ENCODE measurements around the gene GPRIN3.
"Not testable (repeated sequence)": the region's sequence is repeated elsewhere in the genome, so short reads cannot be mapped to it uniquely, and the experiment has no call there.

The GPRIN3 gene

GRCh38 chr4:89216422-89216821 lies 91.2 kb downstream of the GPRIN3 start:
- DNase-seq (ENCODE audit: low read depth in 2 of 2) = no peak

GRCh38 chr4:89215736-89216135 lies 91.9 kb downstream of the GPRIN3 start:
- DNase-seq (ENCODE audit: low read depth in 2 of 2) = no peak

DNA sequence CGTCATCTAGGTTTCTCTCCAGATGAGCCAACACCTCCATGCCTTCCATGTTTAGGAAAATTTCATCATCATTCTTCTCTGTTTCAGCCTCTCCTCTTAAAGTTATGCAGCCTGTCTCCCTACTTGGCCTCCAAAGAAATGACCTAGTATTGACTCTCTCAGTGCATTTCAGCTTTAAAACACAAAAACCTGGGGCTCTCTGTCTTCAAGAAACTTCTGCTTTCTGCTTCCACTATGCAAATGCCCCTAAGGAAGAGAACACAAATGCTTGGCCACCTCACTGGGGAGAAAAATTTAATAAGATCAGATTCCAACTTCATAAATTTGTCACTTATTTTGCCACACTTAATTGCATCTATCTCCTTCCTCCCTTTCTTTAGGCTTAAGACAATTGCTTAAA lies 93.3 kb downstream of the GPRIN3 start:
- DNase-seq (ENCODE audit: low read depth in 2 of 2) = no peak

DNA sequence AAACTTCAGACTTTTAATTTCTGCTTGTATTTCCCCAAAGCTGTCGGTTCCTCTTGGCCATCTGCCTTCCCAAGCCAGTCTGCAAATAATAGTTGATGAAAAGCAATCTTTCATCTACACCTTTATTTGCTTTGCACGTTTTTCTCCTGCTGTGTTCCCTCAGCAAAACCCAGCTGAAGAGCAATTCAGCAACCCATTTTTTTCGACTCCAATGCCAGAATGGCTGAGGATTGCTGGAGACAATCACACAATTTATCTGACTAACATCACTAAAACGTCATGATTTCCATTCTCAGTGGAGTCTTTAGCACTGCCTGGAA lies 94.3 kb downstream of the GPRIN3 start:
- no peak for DNase-seq (ENCODE audit: low read depth in 2 of 2)

DNA sequence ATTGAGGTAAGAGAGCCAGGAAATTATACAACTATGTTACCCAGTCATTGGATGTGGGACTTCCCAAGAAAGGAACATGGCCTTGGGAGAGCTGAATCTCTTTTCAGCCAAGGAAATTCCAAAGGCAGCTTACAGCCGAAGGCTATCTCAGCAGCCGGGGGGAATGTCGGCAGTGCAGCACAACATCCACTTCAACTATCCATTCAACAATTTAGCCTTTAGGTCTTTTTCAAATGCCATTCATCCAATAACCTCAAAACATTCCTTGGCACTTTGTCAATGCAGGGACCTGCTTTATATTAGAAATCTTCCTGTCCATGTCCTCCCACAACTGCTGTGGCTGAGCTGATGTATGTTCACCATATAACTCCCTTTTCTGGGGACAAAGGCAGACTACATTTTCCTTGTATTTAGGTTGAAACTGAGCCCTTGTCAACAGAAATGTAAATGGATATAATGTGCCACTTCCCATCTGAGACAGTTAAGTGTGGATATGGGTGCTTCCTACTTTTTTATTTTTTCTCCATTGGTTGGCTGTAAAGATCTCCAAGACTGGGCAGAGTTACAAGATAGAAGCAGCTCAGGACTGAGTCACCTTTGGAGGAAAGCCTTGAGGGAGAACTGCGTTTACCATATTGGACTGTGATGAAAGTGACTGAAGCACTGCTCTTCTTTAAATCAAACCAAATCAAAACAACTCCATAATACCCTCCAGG lies 94.8 kb downstream of the GPRIN3 start:
- DNase-seq (ENCODE audit: low read depth in 2 of 2) = no peak

DNA sequence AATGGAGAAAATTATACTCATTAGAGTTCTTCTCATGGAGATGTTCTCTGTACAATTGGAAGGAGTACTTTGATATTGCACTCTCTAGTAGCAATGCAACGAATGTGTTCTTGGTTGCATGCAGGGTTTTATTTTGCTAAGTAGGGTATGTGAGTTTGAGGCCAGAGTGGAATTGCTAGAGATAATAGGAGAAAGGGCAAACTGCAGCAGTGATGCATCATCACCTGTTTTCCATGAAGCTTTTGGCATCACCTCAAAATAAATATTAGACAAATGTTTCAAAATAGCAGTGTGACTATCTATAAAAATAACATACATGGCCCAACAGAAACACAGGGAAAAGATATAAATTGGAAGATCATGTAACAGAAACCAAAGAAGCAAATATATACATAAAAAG lies 103.0 kb downstream of the GPRIN3 start:
- DNase-seq (ENCODE audit: low read depth in 2 of 2) = no peak

GRCh38 chr4:89203902-89204301 lies 103.7 kb downstream of the GPRIN3 start:
- DNase-seq (ENCODE audit: low read depth in 2 of 2) = no peak

DNA sequence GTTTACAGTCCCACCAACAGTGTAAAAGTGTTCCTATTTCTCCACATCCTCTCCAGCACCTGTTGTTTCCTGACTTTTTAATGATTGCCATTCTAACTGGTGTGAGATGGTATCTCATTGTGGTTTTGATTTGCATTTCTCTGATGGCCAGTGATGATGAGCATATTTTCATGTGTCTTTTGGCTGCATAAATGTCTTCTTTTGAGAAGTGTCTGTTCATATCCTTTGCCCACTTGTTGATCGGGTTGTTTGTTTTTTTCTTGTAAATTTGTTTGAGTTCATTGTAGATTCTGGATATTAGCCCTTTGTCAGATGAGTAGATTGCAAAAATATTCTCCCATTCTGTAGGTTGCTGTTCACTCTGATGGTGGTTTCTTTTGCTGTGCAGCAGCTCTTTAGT lies 108.2 kb downstream of the GPRIN3 start:
- DNase-seq (ENCODE audit: low read depth in 2 of 2) = not testable (repeated sequence)

DNA sequence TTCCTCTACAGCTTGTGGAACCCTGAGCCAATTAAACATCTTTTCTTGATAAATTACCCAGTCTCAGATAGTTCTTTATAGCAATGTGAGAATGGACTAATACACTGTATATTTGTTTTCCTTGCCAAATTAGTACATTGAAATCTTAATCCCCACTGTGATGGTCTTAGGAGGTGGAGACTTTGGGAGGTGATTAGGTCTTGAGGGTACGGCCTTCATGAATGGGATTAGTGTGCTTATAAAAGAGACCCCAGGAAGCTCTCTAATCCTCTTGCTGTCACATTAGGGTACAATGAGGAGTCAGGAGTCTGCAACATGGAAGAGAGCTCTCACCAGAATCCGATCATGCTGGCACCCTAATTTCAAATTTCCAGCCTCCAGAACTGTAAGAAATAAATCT lies 109.7 kb downstream of the GPRIN3 start:
- DNase-seq (ENCODE audit: low read depth in 2 of 2) = no peak

GRCh38 chr4:89196745-89197144 lies 110.9 kb downstream of the GPRIN3 start:
- DNase-seq (ENCODE audit: low read depth in 2 of 2) = no peak

- DNase-seq (ENCODE audit: low read depth in 2 of 2) = no peak
These were observed 111.4 kb downstream of the GPRIN3 start for GRCh38 chr4:89196056-89196674.

DNA sequence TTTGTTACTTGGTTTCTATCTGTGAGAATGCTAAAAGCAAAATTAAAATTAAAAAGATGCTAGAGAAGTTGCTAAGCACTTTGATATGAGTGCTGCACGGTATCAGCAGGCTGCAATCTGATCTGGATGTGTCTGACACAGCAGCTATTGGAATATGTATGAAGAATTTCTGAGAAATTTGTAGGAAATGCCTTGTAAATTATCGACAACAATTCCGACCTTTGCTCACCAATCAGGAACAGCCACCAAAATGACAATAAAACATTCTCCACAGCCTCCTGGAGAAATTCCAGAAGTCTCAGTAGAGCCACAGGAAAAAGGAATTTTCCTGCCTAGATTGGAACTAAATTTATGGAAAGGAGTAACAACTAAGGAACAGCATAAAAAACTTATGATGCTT lies 113.8 kb downstream of the GPRIN3 start:
- DNase-seq (ENCODE audit: low read depth in 2 of 2) = no peak
